Testis (tissue), 5 donors: ENCODE results near the gene KIFBP. TPM values are rescaled to one million over a fixed set of nuclear protein-coding genes. Genes with fewer than 3 reads are reported as not detected.
"Not testable (repeated sequence)": the region's sequence is repeated elsewhere in the genome, so short reads cannot be mapped to it uniquely, and the experiment has no call there.

Experiments used
- DNase-seq: peaks from one replicate; pipeline ENCODE4 v3.0.0-alpha.2; 2019
- H3K27ac ChIP-seq, 2 donors: fragments of 200-600 bp; sonication (generic); one replicate each; pipeline ENCODE4 v1.5.1; 2019
- H3K27me3 ChIP-seq: fragments of 200-600 bp; sonication (generic); one replicate; pipeline ENCODE4 v1.5.1; 2019
- H3K36me3 ChIP-seq: fragments of 200-600 bp; sonication (generic); one replicate; pipeline ENCODE4 v1.5.1; 2017; ENCODE audit warnings: low read depth; ENCODE audit errors: missing control alignments
- H3K4me1 ChIP-seq: fragments of 200-600 bp; sonication (generic); one replicate; pipeline ENCODE4 v1.5.1; 2019
- H3K4me3 ChIP-seq, 2 donors: fragments of 200-600 bp; sonication (generic); one replicate each; pipeline ENCODE4 v1.5.1; 2017 to 2019
- H3K9me3 ChIP-seq: fragments of 200-600 bp; sonication (generic); one replicate; pipeline ENCODE4 v1.5.1; 2017
- CTCF ChIP-seq, 3 experiments: fragments of 450-650 bp in 2 of 3; fragments of 200-600 bp in 1 of 3; sonication (generic) in 1 of 3; IDR thresholded peaks; one replicate each; pipeline ENCODE4 v1.5.1; 2016 to 2019; ENCODE audit warnings: antibody characterized with exemption in 3 of 3, mild to moderate bottlenecking in 2 of 3, moderate library complexity in 1 of 3
- POLR2A ChIP-seq: fragments of 450-650 bp; IDR thresholded peaks from one replicate; pipeline ENCODE4 v1.6.1; 2017; ENCODE audit warnings: antibody characterized with exemption, mild to moderate bottlenecking, moderate library complexity
- WGBS, 2 donors: methylation state at CpG; one replicate each; pipeline ENCODE4 v1.1.5; 2018; 5-methylcytosine and 5-hydroxymethylcytosine counted together
- intact Hi-C: fragments of 100-400 bp; cut with DNase I; formaldehyde crosslinking; loops from one replicate; pipeline ENCODE4 v1.15.1; 2023; ENCODE audit warnings: low total_unique reads
- long read RNA-seq, 2 donors: transcript quantifications; one replicate each; lab custom pipeline, GENCODE V29; 2026
- polyA plus RNA-seq: library from polyadenylated mRNA; stranded (reverse); fragments of 350-450 nt; fragmentation: Illumina TruSeq; extraction: RNeasy Lipid Tissue Mini Kit (QIAGEN cat#74804); gene quantifications from one replicate; pipeline ENCODE4 v1.2.3, GENCODE V29; 2014; ENCODE audit warnings: low read depth, low replicate concordance; ENCODE audit not compliant: insufficient read depth
- total RNA-seq, 2 donors: library from RNA; depleted of rRNA; stranded (reverse); fragments of >200 nt; gene quantifications; one replicate each; pipeline ENCODE4 v1.2.3, GENCODE V29; 2016

KIFBP gene
- total RNA-seq (10 to 100 TPM; 48.3 to 58.2 TPM), polyA plus RNA-seq (38.9 TPM)
- long read RNA-seq, donor 1, transcript KIF1BP-201 (7 exons, 2,544 nt) = major isoform, 23 of 31 reads
- long read RNA-seq, donor 1, partial matches to known transcripts = 5 of 31 reads
- long read RNA-seq, donor 1, other reads (novel, unspliced or antisense) = 0 of 31 reads
- long read RNA-seq, donor 2, transcript KIF1BP-201 (7 exons, 2,544 nt) = major isoform, 8 of 8 reads
- long read RNA-seq, donor 2, partial matches to known transcripts = 0 of 8 reads
- long read RNA-seq, donor 2, other reads (novel, unspliced or antisense) = 0 of 8 reads

- Histone ChIP-seq H3K9me3 (no peaks in the 10 kb centered on the region), H3K36me3 (no peaks in the 10 kb centered on the region), H3K27me3 (no peaks in the 10 kb centered on the region), H3K4me3 (peak within 1 kb of the TSS; percentile 90 to 96), H3K4me1 (peaks cover 30% of the 10 kb centered on the region), H3K27ac (peak within 1 kb of the TSS; percentile 91 to 93)
- peak; percentile 99 for DNase-seq
- TF ChIP-seq CTCF (IDR thresholded peaks at IDR 0.05) (peak in 1 of 3 experiments; percentile 41), POLR2A (peak; percentile 81)
- intact Hi-C loops = no loop called here
- WGBS, 2 donors = 0% methylated on average over 29 to 56 of the region's 62 CpGs
Observed at GRCh38 chr10:68988530-68989316, at the start of gene KIFBP. TSS of gene KIFBP (plus strand) at chr10:68988803. CDS start at chr10:68988833, 30 bp downstream.

GRCh38 chr10:68938884-68939283 is 49.7 kb upstream of the KIFBP start:
- no peak for DNase-seq
- Histone ChIP-seq H3K36me3 (no peaks in the 10 kb centered on the region), H3K9me3 (no peaks in the 10 kb centered on the region), H3K27ac (no peak overlapping the region), H3K4me1 (no peaks in the 10 kb centered on the region), H3K4me3 (no peak overlapping the region), H3K27me3 (no peaks in the 10 kb centered on the region)
- 91 to 93% methylated on average over 2 of the region's 2 CpGs for WGBS, 2 donors
- intact Hi-C loops = no loop called here
- TF ChIP-seq POLR2A (no peak), CTCF (IDR thresholded peaks at IDR 0.05) (no peak)

GRCh38 chr10:68940917-68941316 is 47.7 kb upstream of the KIFBP start:
- H3K27me3 ChIP-seq, H3K9me3 ChIP-seq, intact Hi-C loops, H3K4me1 ChIP-seq, DNase-seq, H3K27ac ChIP-seq, H3K36me3 ChIP-seq, H3K4me3 ChIP-seq: not testable (repeated sequence)

GRCh38 chr10:68950598-68950997 is 38.0 kb upstream of the KIFBP start:
- Histone ChIP-seq H3K36me3 (no peaks in the 10 kb centered on the region), H3K4me3 (no peak overlapping the region), H3K4me1 (peaks cover 5% of the 10 kb centered on the region), H3K27ac (no peak overlapping the region), H3K9me3 (no peaks in the 10 kb centered on the region), H3K27me3 (no peaks in the 10 kb centered on the region)
- no peak for TF ChIP-seq CTCF (IDR thresholded peaks at IDR 0.05)
- TF ChIP-seq POLR2A = no peak
- intact Hi-C loops = no loop called here
- no peak for DNase-seq
- 93 to 95% methylated on average over 3 of the region's 3 CpGs for WGBS, 2 donors

- Histone ChIP-seq H3K36me3 (no peaks in the 10 kb centered on the region), H3K4me3 (no peak overlapping the region), H3K27ac (no peak overlapping the region), H3K4me1 (peaks cover 20% of the 10 kb centered on the region), H3K9me3 (no peaks in the 10 kb centered on the region), H3K27me3 (no peaks in the 10 kb centered on the region)
- no peak for DNase-seq
- WGBS, 2 donors = 83 to 88% methylated on average over 12 of the region's 12 CpGs
- no peak for TF ChIP-seq POLR2A
- no peak for TF ChIP-seq CTCF (IDR thresholded peaks at IDR 0.05)
- intact Hi-C loops = no loop called here
Observed at GRCh38 chr10:68954904-68955303, 33.7 kb upstream of the KIFBP start.
